BLaER1 (cell line): Measurements from ENCODE around the gene SLX4.

Experiments
- H3K27ac ChIP-seq: shearing (Covaris generic); formaldehyde crosslinking; 2 replicates; pipeline ENCODE4 v1.8.1; 2022
- H3K27me3 ChIP-seq: shearing (Covaris generic); formaldehyde crosslinking; 2 replicates; pipeline ENCODE4 v1.8.1; 2022
- H3K36me3 ChIP-seq: shearing (Covaris generic); formaldehyde crosslinking; 2 replicates; pipeline ENCODE4 v1.8.1; 2022
- H3K4me1 ChIP-seq: shearing (Covaris generic); formaldehyde crosslinking; 2 replicates; pipeline ENCODE4 v1.8.1; 2022
- H3K4me2 ChIP-seq: shearing (Covaris generic); formaldehyde crosslinking; 2 replicates; pipeline ENCODE4 v1.8.1; 2022
- H3K4me3 ChIP-seq: shearing (Covaris generic); formaldehyde crosslinking; 2 replicates; pipeline ENCODE4 v1.8.1; 2022
- H3K9ac ChIP-seq: shearing (Covaris generic); formaldehyde crosslinking; 2 replicates; pipeline ENCODE4 v1.8.1; 2022
- H3K9me3 ChIP-seq: shearing (Covaris generic); formaldehyde crosslinking; 2 replicates; pipeline ENCODE4 v1.8.1; 2022
- H4K20me1 ChIP-seq: shearing (Covaris generic); formaldehyde crosslinking; 2 replicates; pipeline ENCODE4 v1.8.1; 2022
- Cebpa-rat ChIP-seq: shearing (Covaris generic); IDR thresholded peaks from 2 replicates; pipeline ENCODE4 v1.8.1; 2022

The SLX4 gene

GRCh38 chr16:3640632-3641501, 29.5 kb upstream of the SLX4 start:
- Histone ChIP-seq H3K9ac (no peak overlapping the region), H3K4me2 (no peak overlapping the region), H4K20me1 (peaks cover 28% of the 10 kb centered on the region; the same call in 1 of the 2 replicates), H3K4me1 (peaks cover 55% of the 10 kb centered on the region), H3K27me3 (no peaks in the 10 kb centered on the region), H3K27ac (no peak overlapping the region), H3K9me3 (no peaks in the 10 kb centered on the region), H3K36me3 (peaks cover 28% of the 10 kb centered on the region), H3K4me3 (no peak overlapping the region)
- TF ChIP-seq Cebpa-rat: no peak

DNA sequence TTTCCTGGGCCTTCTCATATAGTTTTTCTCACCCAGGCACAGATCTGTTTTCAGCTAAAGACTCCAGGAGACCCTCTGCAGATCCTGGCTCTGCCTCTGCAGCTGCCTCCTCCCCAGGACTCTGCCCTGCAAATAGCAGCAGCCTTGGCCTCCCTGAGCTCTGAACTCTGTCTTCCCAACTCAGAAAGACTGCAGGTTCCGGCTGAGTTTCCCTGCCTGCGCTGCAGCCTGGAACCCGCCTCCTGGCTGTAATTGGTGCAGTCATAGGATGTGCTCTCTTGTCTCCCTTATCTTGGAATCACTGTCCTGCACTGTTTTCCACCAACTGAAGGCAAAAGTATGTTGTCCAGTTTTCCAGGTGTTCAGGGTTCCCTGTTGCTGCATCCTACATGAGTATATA, 28.8 kb upstream of the SLX4 start:
- Histone ChIP-seq H3K4me3 (no peak overlapping the region), H3K36me3 (peaks cover 28% of the 10 kb centered on the region), H4K20me1 (peaks cover 28% of the 10 kb centered on the region; the same call in 1 of the 2 replicates), H3K4me2 (no peak overlapping the region), H3K9me3 (no peaks in the 10 kb centered on the region), H3K4me1 (peaks cover 49% of the 10 kb centered on the region), H3K27ac (no peak overlapping the region), H3K27me3 (no peaks in the 10 kb centered on the region), H3K9ac (no peak overlapping the region)
- no peak for TF ChIP-seq Cebpa-rat

DNA sequence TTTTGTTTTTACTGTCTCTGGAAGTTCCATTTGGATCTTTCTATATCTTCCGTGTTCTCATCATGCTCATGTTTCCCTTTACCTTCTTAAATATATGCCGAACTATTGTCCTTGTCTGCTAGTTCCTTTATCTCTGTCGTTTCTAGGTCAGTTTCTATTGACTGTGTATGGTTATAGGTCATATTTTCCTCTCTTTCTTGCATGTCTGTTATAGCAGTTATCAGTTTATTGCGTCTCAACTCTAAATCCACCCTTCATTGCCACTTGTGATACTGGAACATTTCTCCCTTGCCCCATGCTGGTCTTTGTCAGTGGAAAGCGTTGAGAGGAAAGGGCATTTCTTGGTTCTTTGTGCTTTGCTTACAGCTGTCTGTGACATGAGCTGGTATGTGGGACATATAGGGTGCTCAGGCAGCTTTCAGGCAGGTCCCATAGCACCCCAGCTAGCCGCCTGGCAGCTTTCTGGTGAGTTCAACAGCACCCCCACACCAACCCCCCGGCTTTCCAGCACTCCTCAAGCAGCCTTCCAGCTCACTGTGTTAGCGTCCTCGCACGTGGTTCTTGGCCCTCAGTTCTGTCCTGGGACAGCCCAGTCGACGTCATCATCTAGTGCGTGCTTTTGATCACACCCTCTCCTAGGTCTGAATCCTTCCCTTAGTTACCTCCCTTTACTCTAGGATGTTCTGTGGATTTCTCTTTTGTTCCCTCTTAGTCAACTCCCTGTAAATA, 27.7 kb upstream of the SLX4 start:
- Histone ChIP-seq H3K4me3 (no peak overlapping the region), H3K4me1 (peaks cover 41% of the 10 kb centered on the region), H3K27ac (no peak overlapping the region), H3K27me3 (no peaks in the 10 kb centered on the region), H3K9me3 (no peaks in the 10 kb centered on the region), H4K20me1 (peaks cover 28% of the 10 kb centered on the region; the same call in 1 of the 2 replicates), H3K4me2 (no peak overlapping the region), H3K9ac (no peak overlapping the region), H3K36me3 (peaks cover 28% of the 10 kb centered on the region)
- no peak for TF ChIP-seq Cebpa-rat

GRCh38 chr16:3637371-3637923, 26.0 kb upstream of the SLX4 start:
- peaks cover 24% of the 10 kb centered on the region; the same call in 1 of the 2 replicates for H4K20me1 ChIP-seq
- peaks cover 31% of the 10 kb centered on the region for H3K4me1 ChIP-seq
- no peaks in the 10 kb centered on the region for H3K9me3 ChIP-seq
- peak overlapping the region; percentile 69 for H3K9ac ChIP-seq
- no peak for TF ChIP-seq Cebpa-rat
- H3K4me3 ChIP-seq: no peak overlapping the region
- peak overlapping the region; percentile 85 for H3K27ac ChIP-seq
- no peaks in the 10 kb centered on the region for H3K27me3 ChIP-seq
- peak overlapping the region; percentile 66 for H3K4me2 ChIP-seq
- peaks cover 20% of the 10 kb centered on the region for H3K36me3 ChIP-seq

GRCh38 chr16:3625911-3626732, 14.7 kb upstream of the SLX4 start:
- Histone ChIP-seq H3K4me3 (no peak overlapping the region), H3K36me3 (no peaks in the 10 kb centered on the region), H3K4me2 (peak overlapping the region; percentile 53), H3K9ac (no peak overlapping the region), H4K20me1 (peaks cover 15% of the 10 kb centered on the region; the same call in 1 of the 2 replicates), H3K27me3 (no peaks in the 10 kb centered on the region), H3K9me3 (no peaks in the 10 kb centered on the region), H3K4me1 (peaks cover 44% of the 10 kb centered on the region), H3K27ac (peak overlapping the region; percentile 42; the same call in 1 of the 2 replicates)
- TF ChIP-seq Cebpa-rat: no peak; the same call in 1 of the 2 replicates

DNA sequence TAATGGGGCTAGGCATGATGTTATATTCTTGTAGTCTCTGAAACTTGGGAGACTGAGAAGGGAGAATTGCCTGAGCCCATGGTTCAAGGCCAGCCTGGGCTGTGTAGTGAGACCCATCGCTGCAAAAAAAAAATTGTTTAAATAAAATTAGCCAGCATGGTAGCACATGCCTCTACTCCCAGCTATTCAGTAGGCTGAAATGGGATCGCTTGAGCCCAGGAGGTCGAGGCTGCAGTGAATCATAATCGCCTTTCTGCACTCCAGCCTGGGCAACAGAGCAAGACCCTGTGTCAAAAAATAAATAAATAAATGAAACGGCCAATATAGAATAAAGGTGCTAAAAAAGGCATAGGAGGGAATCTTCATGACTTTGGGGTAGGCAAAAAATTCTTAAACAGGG, 13.9 kb upstream of the SLX4 start:
- no peak overlapping the region for H3K9ac ChIP-seq
- TF ChIP-seq Cebpa-rat: no peak
- no peaks in the 10 kb centered on the region for H3K9me3 ChIP-seq
- H4K20me1 ChIP-seq: peaks cover 15% of the 10 kb centered on the region; the same call in 1 of the 2 replicates
- peak overlapping the region; percentile 53 for H3K4me2 ChIP-seq
- 0 out of 2 replicates have a peak overlapping the region, but pooled peaks have one; percentile 42 for H3K27ac ChIP-seq
- H3K27me3 ChIP-seq: no peaks in the 10 kb centered on the region
- H3K4me1 ChIP-seq: peaks cover 44% of the 10 kb centered on the region
- no peak overlapping the region for H3K4me3 ChIP-seq
- H3K36me3 ChIP-seq: no peaks in the 10 kb centered on the region

DNA sequence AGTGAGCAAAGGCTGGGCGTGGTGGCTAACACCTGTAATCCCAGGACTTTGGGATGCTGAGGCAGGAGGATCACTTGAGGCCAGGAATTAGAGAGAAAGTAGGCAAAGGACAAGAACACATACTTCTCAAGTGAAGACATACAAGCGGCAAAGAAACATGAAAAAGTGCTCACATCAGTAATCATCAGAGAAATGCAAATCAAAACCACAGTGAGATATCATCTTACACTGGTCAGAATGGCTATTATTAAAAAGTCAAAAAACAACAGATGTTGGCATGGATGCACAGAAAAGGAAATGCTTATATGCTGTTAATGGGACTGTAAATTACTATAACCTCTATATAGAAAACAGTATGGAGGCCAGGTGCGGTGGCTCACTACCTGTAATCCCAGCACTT, 12.2 kb upstream of the SLX4 start:
- Histone ChIP-seq H3K9me3 (no peaks in the 10 kb centered on the region), H4K20me1 (peaks cover 7% of the 10 kb centered on the region; the same call in 1 of the 2 replicates), H3K27me3 (no peaks in the 10 kb centered on the region), H3K4me3 (no peak overlapping the region), H3K9ac (no peak overlapping the region), H3K4me1 (peaks cover 44% of the 10 kb centered on the region), H3K4me2 (peak overlapping the region; percentile 64), H3K27ac (no peak overlapping the region), H3K36me3 (no peaks in the 10 kb centered on the region)
- no peak for TF ChIP-seq Cebpa-rat

- H3K4me3 ChIP-seq: no peak overlapping the region
- no peaks in the 10 kb centered on the region for H3K27me3 ChIP-seq
- H3K9ac ChIP-seq: no peak overlapping the region
- H3K9me3 ChIP-seq: peaks cover 10% of the 10 kb centered on the region
- no peak overlapping the region for H3K27ac ChIP-seq
- no peak for TF ChIP-seq Cebpa-rat
- H4K20me1 ChIP-seq: peaks cover 17% of the 10 kb centered on the region; the same call in 1 of the 2 replicates
- no peak overlapping the region for H3K4me2 ChIP-seq
- peaks cover 13% of the 10 kb centered on the region for H3K4me1 ChIP-seq
- peaks cover 34% of the 10 kb centered on the region for H3K36me3 ChIP-seq
Measured at GRCh38 chr16:3618769-3619141, 7.3 kb upstream of the SLX4 start.
